HuH-7.5 (cell line): ENCODE results near the gene TRPM6.

Experiments used
- DNase-seq: peaks from one replicate; pipeline ENCODE4 v3.0.0; 2011; ENCODE audit warnings: low spot score

Gene TRPM6

DNA sequence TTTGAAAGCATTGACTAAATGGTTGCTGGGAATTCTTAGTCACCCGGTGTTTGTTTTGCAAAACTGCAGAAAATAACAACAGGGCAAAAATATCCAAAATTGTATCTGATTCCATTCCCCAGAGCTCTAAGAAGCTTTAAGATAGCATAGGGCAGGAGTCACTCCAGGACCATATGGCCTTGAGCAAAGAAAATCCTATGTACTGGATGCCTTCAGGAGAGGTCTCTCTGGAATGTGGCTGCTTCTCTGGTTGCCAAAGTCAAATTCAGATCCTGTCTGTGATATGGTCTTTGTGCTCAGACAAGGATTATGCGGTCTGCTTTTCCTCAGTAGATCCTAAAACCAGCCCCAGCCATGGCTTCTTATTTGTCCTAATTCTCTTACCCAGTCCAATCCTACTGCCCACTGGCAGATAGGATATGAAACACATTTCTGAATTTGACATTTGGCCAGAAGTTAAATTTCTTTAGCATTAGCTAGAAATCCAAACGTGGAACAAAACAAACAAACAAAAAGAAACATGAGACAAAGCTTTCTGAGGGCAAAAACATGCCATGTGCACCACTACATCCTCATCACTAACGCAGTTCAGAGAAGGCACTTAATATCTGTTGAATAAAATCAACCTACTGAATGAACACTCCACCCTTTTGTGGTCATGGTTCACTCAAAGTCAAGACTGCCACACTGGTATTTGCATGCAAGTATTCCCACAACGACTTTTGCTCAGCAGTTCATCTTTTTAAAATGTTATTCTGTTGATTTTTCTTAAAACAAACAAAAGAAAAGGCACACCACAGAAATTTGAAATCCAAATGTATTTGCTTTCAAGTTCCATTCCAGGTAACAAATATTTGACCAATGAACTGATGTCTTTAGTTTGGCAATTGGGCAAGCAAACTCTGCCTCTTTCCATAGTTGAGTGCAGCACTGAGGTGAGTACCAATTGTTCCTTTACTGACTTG lies 165.7 kb downstream of the TRPM6 start:
- peak; percentile 12 for DNase-seq

DNA sequence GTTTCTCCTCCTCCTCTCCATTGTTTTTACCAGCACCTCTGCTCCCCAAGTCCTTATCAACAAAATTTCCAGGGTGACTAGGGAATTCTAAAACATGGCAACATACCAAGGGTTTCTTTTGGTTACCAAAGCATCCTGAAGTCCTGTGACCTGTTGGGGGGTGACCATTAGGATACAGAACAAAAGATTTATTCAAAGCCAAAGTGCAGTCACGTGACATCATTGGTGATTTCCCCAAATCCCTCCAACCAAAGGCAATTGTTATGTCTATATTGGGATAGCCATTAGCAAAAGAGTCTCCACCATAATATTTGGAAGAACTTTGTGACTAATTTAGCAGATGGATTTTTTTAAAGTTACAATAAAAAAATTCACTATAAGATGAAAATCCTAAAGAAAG lies 168.4 kb downstream of the TRPM6 start:
- no peak for DNase-seq

DNA sequence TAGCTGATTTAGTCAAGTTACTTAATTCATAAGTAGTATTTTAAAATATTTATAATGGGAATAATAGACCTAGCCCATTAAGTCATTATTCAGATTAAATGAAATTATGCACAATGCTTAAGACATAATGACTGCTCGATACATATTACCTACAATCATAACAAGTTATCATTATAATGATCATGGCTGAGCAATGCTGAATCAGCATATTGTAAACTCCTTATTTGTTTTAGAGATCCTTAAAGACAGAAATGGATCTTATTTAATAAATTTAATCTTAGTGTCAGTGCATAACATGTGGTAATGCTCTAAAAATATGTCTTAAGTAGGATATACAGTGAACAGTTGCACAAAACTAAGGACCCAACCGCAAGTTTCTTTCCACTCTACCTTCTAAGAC lies 169.0 kb downstream of the TRPM6 start:
- DNase-seq, result no peak

DNA sequence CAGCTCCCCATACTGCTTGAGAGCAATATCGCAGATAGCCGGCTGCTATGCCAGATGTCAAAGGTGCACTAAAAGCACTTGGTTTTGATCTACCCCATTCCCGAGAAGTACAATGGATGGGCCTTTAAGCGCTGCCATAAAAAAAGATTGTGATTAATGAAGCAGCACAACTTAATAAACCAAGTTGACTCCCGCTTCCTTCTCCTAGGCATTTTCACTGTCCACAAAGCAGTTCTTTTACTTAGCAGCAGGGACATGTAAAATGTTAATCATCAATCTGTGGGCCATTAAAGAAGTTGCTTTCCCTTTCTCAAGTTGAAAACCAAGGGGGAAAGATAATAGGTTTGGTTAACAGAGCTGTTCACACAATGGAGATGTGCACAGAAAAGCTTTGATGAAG lies 176.4 kb downstream of the TRPM6 start:
- DNase-seq, result no peak

DNA sequence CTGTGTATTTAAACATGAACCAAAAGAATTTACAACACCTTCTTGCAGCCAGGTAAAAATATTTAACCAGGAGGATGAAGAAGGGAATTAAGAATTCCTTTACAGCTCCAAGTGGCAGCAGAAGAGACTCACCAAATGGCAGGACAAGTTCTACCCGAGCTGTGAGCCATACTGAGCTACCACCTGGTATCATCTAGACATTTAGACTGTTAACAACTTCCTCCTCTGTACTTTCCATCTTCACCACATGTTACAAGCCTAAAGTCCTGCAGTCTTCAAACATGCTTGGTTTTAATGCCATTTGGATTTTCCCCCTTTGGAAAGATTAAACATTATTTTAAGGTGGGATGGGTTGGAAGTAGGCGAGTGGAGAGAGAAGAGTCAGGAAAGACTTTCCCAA lies 190.2 kb downstream of the TRPM6 start:
- no peak for DNase-seq

DNA sequence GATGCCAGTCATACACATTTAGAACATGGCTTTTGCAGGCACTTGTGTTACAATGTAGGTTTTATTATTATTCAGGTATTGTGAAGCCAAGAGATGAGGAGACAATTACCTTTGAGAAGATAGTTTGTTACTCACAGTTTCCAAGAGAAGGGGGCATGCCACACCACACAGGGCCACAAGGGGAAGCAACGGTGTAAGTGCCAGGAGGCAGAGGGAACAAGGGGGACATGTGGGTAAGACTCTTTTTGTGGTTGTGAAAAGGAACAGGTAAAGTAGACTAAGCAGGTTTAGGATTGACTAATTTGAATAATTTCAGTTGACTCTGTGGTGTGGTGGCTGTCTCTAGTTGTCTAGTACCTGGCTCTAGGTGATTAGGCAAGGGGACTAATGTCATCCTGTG lies 191.2 kb downstream of the TRPM6 start:
- DNase-seq, result no peak

DNA sequence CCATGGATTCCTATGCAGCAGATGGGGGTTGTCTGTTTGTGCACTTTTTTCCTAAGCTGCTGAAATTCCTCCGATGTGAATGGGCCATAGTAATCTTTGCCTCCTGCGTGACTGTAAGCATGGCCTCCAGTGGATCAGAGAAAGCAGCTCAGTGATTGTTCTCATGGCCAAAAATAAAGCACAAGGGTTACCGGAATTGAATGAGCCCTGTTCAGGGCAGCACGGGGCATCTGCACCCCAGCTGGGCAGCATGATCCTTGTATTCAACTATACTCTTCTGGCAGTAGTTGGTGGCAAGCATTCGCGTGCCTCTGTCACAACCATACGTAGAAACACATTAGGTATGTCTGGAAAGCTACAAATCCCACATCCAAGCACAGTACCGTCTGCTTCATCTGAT lies 196.7 kb downstream of the TRPM6 start:
- DNase-seq, result no peak

DNA sequence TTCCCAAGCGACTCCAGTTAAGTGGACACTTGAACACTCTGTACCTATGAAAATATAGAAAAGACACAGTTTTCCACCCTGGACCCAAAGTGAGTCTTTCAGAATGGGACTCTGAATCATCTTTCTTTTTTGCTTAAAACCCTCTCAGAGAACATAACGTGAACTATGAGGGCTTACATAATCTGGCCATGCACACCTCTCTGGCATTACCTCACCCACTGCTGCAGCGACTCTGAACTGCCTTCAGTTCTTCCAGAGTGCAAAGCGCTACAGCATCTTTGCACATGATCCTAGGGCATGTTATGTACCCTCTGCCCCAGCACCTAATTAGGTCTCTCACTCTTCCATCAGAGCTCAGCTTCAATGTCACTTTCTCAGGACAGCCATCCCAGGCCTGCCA lies 204.4 kb downstream of the TRPM6 start:
- DNase-seq, result no peak

DNA sequence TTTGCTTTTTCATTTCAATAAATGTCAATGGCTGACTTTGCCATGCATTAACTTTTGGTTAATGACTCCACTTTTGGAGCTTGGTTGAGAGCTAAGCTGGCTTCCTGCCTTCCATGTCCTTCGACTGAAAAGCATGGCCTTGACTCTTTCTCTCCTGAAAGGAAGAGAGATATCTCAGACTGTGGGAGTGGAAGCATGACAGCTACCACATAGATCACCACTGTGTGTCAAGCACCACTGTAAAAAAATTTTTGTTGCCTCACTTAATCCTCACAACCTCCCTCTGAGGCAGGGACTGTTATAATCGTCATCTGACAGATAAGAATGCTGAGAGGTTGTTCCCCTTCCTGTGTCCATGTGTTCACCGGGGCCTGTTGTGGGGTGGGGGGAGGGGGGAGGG lies 205.8 kb downstream of the TRPM6 start:
- DNase-seq, result no peak

DNA sequence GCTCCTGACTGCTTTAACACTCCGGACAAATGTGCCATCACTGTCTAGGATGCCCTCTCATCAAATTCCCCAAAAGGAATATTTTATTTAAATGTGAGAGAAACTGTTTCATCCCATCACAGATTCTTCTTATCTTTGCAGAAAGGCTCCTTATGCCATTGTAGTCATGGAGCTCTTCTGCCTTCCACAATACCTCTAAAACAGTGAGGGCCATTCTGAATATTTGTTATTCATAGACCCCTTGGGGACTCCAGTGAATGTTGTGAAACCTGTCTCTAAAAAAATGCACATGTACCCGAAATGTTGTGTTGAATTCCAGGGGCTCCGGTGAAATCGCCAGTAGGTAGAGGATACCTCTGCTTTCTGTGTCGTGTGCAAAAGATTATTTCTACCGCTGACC lies 213.6 kb downstream of the TRPM6 start:
- no peak for DNase-seq
